Peyer's patch (tissue), 4 donors: ENCODE measurements around the gene FA2H. TPM values are rescaled to one million over a fixed set of nuclear protein-coding genes. Genes with fewer than 3 reads are reported as not detected.

ENCODE experiments used
- DNase-seq, 3 donors: peaks; one replicate each; pipeline ENCODE4 v3.0.0-alpha.2; 2017 to 2019
- H3K27ac ChIP-seq, 4 donors: fragments of 200-600 bp; sonication (generic); one replicate each; pipeline ENCODE4 v1.5.1; 2016 to 2019
- H3K27me3 ChIP-seq, 2 donors: fragments of 200-600 bp; sonication (generic); one replicate each; pipeline ENCODE4 v1.5.1; 2019
- H3K36me3 ChIP-seq, 3 donors: fragments of 200-600 bp; sonication (generic); one replicate each; pipeline ENCODE4 v1.5.1; 2016 to 2019
- H3K4me1 ChIP-seq, 4 donors: fragments of 200-600 bp; sonication (generic); one replicate each; pipeline ENCODE4 v1.5.1; 2016 to 2019
- H3K4me3 ChIP-seq, 4 donors: fragments of 200-600 bp; sonication (generic); 1 replicate in 3 of 4; 2 replicates in 1 of 4; pipeline ENCODE4 v1.5.1; 2016 to 2019; ENCODE audit warnings: mild to moderate bottlenecking in 1 of 4
- H3K9me3 ChIP-seq, 4 donors: fragments of 200-600 bp; sonication (generic); one replicate each; pipeline ENCODE4 v1.5.1; 2016 to 2019; ENCODE audit warnings: mild to moderate bottlenecking in 1 of 4
- POLR2A ChIP-seq, 2 donors: fragments of 450-650 bp; IDR thresholded peaks; one replicate each; pipeline ENCODE4 v1.5.1; 2017; ENCODE audit warnings: antibody characterized with exemption in 2 of 2, mild to moderate bottlenecking in 2 of 2, moderate library complexity in 2 of 2
- total RNA-seq, 4 donors: library from RNA; depleted of rRNA; stranded (reverse); fragments of >200 nt; gene quantifications; one replicate each; pipeline ENCODE4 v1.1.0, GENCODE V29; 2016
- TF ChIP-seq, protein P1 (sequence below), 6 experiments: fragments of 450-650 bp in 4 of 6; fragments of 200-600 bp in 2 of 6; sonication (generic) in 1 of 6; IDR thresholded peaks; one replicate each; pipeline ENCODE4 v1.5.1; 2017 to 2019; ENCODE audit warnings: antibody characterized with exemption in 6 of 6, mild to moderate bottlenecking in 3 of 6, moderate library complexity in 1 of 6

The FA2H gene
- total RNA-seq, 4 donors from 2014 or later, result 6.6 to 36.9 (median 24.7) TPM

DNA sequence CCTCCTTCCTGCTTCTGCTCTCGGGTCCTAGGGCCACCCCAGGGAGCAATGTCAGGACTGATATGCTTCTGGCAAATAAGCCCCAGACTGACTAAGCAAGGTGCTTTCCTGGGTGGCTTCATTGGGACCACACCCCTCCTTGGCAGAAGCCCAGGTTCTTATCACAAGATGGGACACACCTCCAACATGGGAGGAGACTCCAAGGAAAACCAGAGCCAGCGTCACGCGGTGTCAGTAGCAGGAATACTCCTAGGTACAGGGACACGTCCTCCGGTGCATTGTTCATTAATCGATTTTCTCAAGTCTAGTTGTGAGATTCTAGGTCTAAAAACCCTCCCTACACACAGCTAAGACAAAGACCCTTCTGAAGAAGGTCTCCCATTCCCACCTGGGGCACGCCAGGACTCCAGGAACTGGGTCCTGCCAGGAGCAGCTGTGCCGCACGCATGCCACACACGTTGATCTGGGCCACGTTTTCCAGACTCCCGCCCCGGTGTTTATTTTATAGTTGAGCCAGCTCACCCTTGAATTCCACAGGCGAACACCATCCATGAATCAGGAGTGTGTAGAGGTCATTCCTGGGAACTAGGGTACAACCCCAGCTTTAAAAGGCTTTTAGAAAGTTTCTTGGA, 30.8 kb downstream of the FA2H start:
- Histone ChIP-seq H3K27ac (peak overlapping the region in 3 of 4 donors; percentile 68 to 95 (median 93)), H3K9me3 (no peaks in the 10 kb centered on the region), H3K36me3 (no peaks in the 10 kb centered on the region), H3K4me3 (peak overlapping the region in 2 of 4 donors; percentile 13 to 23), H3K4me1 (peaks cover 0 to 31% (median 1%) of the 10 kb centered on the region in 4 donors), H3K27me3 (no peaks in the 10 kb centered on the region)
- DNase-seq, result peak; percentile 20 to 95 (median 90)
- TF ChIP-seq, protein P1, sequence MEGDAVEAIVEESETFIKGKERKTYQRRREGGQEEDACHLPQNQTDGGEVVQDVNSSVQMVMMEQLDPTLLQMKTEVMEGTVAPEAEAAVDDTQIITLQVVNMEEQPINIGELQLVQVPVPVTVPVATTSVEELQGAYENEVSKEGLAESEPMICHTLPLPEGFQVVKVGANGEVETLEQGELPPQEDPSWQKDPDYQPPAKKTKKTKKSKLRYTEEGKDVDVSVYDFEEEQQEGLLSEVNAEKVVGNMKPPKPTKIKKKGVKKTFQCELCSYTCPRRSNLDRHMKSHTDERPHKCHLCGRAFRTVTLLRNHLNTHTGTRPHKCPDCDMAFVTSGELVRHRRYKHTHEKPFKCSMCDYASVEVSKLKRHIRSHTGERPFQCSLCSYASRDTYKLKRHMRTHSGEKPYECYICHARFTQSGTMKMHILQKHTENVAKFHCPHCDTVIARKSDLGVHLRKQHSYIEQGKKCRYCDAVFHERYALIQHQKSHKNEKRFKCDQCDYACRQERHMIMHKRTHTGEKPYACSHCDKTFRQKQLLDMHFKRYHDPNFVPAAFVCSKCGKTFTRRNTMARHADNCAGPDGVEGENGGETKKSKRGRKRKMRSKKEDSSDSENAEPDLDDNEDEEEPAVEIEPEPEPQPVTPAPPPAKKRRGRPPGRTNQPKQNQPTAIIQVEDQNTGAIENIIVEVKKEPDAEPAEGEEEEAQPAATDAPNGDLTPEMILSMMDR (IDR thresholded peaks at IDR 0.05), result no peak
- peak; percentile 71 to 91 for TF ChIP-seq POLR2A (IDR thresholded peaks at IDR 0.05)

DNA sequence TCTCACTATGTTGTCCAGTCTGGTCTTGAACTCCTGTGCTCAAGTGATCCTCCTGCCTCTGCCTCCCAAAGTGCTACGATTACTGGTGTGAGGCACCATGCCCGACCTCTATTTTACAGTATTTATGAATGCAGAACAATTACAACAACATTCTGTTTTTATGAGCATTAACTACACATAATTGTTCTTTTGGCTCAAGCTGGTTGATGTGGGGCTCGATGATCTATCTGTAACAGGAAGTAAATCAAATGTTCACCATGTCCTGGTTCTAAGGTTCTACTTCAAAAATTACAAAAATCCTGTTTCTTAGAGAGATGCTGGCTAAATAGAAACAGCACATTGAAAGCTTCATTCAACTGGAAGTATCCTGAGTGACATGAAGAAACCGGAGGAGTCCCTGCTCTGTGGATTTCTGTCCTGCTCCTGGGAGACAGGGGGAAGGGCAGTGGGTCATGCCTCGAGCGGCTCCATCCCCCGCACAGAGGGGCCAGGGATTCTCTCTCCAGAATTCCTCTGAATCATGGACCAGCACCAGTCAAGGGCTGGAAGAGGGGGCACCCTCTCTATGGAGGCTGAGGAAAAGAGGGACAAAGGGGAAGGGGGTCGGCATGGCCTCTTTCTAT, 31.5 kb downstream of the FA2H start:
- H3K36me3 ChIP-seq, result no peaks in the 10 kb centered on the region
- DNase-seq, result no peak
- no peaks in the 10 kb centered on the region for H3K27me3 ChIP-seq
- no peaks in the 10 kb centered on the region for H3K9me3 ChIP-seq
- H3K27ac ChIP-seq, result peak overlapping the region in 3 of 4 donors; percentile 68 to 95 (median 93)
- no peak for TF ChIP-seq POLR2A (IDR thresholded peaks at IDR 0.05)
- TF ChIP-seq, protein P1 (IDR thresholded peaks at IDR 0.05), result no peak
- peaks cover 0 to 31% (median 1%) of the 10 kb centered on the region in 4 donors for H3K4me1 ChIP-seq
- peak overlapping the region in 1 of 4 donors; percentile 23 for H3K4me3 ChIP-seq

DNA sequence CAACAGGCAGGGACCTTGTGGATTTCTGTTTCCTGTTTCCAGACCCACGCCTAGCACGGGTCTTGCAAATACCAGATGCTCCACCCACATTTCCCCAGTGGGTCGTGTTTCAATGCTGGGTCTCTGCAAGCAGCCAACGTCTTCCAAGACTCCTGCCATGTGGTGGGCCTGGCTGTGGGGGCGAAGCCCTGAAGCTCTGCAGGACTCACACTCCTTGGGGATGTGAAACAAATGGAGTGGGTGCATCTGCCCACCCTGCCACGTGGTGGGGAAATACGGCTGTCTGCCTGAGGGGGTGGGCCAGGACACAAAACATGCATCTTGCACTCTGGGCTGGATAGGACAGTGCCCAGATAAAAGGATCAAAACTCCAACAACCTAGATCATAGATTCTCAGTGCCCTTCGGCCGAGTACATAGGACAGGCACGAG, 32.6 kb downstream of the FA2H start:
- peaks cover 0 to 31% (median 1%) of the 10 kb centered on the region in 4 donors for H3K4me1 ChIP-seq
- peak in 2 of 3 donors; percentile 51 to 58 for DNase-seq
- H3K27me3 ChIP-seq, result no peaks in the 10 kb centered on the region
- peak overlapping the region in 3 of 4 donors; percentile 68 to 93 (median 73) for H3K27ac ChIP-seq
- no peak overlapping the region for H3K4me3 ChIP-seq
- H3K9me3 ChIP-seq, result no peaks in the 10 kb centered on the region
- no peaks in the 10 kb centered on the region for H3K36me3 ChIP-seq
- TF ChIP-seq, protein P1 (IDR thresholded peaks at IDR 0.05), result no peak
- TF ChIP-seq POLR2A (IDR thresholded peaks at IDR 0.05), result no peak

DNA sequence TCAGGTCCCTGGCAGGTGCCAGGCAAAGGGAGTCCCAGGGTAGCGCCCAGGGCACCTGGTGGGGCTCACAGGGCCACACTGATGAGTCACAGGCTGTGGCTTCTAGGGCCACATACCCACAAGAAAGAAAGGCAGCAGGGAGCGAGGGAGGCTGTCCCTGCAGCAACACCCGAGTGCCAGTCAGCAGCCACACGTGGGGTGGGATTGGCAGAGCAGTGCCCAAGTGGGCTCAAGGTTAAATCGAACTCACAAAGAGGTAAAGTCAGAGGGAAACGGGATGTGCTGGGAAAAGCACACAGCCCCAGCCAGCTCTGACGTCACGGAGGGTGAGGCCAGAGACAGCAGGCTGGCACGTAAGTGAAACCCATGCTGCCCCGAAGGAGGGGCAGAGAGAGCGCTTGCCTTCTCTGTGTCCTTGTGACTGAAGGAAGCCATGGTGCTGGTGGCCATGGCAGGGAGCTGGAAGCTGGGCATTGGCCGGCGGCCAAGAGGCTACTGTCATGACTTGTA, 33.8 kb downstream of the FA2H start:
- peak in 1 of 2 donors; percentile 46 for TF ChIP-seq POLR2A (IDR thresholded peaks at IDR 0.05)
- TF ChIP-seq, protein P1 (IDR thresholded peaks at IDR 0.05), result no peak
- peaks cover 0 to 31% (median 1%) of the 10 kb centered on the region in 4 donors for H3K4me1 ChIP-seq
- H3K27ac ChIP-seq, result peak overlapping the region in 3 of 4 donors; percentile 27 to 80 (median 79)
- H3K27me3 ChIP-seq, result no peaks in the 10 kb centered on the region
- H3K36me3 ChIP-seq, result no peaks in the 10 kb centered on the region
- peak in 2 of 3 donors; percentile 90 for DNase-seq
- H3K9me3 ChIP-seq, result no peaks in the 10 kb centered on the region
- H3K4me3 ChIP-seq, result no peak overlapping the region

DNA sequence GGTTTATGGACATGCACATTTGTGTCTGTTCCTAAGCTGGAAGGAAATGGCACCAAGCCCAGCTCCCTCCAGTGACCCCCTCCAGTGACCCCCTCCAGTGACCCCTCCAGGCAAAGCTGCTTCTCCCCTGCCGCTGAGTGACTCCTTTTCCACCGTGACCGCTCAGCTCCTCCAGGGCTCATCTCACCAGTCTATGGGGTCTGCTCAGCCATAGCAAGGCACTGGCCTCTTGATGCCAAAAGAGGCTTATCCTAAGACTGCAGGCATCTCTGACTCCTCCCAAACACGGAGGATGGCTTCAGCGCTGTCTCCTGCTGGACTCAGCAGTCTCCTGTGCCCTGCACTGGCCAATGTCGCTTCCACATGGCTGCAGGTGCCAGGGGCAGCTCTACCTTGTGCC, 35.3 kb downstream of the FA2H start:
- H3K4me3 ChIP-seq, result no peak overlapping the region
- DNase-seq, result peak in 1 of 3 donors; percentile 44
- no peak overlapping the region for H3K27ac ChIP-seq
- no peaks in the 10 kb centered on the region for H3K9me3 ChIP-seq
- TF ChIP-seq, protein P1 (IDR thresholded peaks at IDR 0.05), result no peak
- TF ChIP-seq POLR2A (IDR thresholded peaks at IDR 0.05), result no peak
- H3K27me3 ChIP-seq, result no peaks in the 10 kb centered on the region
- no peaks in the 10 kb centered on the region for H3K36me3 ChIP-seq
- peaks cover 0 to 18% (median 1%) of the 10 kb centered on the region in 4 donors for H3K4me1 ChIP-seq
